Fibroblast of the aortic adventitia (primary cell): Measurements from ENCODE around the gene LRP10. TPM values are rescaled to one million over a fixed set of nuclear protein-coding genes. Genes with fewer than 3 reads are reported as not detected.
A peak's percentile ranks its signal among the peaks of the same experiment; 100 is the strongest.
"Not testable (repeated sequence)": the region's sequence is repeated elsewhere in the genome, so short reads cannot be mapped to it uniquely, and the experiment has no call there.

Experiments used
- DNase-seq: peaks from one replicate; pipeline ENCODE4 v3.0.0-alpha.2; 2010; ENCODE audit warnings: low read depth
- H3K4me3 ChIP-seq: 2 replicates; pipeline ENCODE4 v1.5.1; 2011; ENCODE audit warnings: low read depth, mild to moderate bottlenecking, control low read depth, low read length, moderate library complexity
- CTCF ChIP-seq: IDR thresholded peaks from 2 replicates; pipeline ENCODE4 v1.5.1; 2011; ENCODE audit warnings: mild to moderate bottlenecking, low read length, control low read depth, inconsistent platforms; ENCODE audit not compliant: insufficient read depth
- total RNA-seq: library from RNA; depleted of rRNA; stranded (reverse); fragments of >200 nt; gene quantifications from 2 replicates; pipeline ENCODE4 v1.2.3, GENCODE V29; 2012; ENCODE audit warnings: low replicate concordance

LRP10 gene
- total RNA-seq, 1 donor = 104 TPM

- DNase-seq = no peak
- no peak for TF ChIP-seq CTCF
- H3K4me3 ChIP-seq = no peak overlapping the region
Observed at GRCh38 chr14:22910916-22911315, 39.4 kb downstream of the LRP10 start.

DNA sequence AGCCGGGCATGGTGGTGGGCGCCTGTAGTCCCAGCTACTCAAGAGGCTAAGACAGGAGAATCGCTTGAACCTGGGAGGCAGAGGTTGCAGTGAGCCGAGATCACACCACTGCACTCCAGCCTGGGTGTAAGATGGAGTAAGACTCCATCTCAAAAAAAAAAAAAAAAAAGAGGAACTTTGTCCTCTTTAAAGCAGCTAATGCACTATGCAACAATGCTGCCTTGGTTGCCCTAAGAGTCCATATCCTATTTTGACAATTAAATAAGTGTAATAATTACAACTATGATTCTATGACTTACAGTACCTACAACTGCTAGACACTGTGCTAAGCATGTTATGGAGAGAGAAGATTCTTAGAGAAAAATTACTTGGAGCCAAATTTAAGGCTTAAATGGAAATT lies 43.3 kb downstream of the LRP10 start:
- not testable (repeated sequence) for DNase-seq

DNA sequence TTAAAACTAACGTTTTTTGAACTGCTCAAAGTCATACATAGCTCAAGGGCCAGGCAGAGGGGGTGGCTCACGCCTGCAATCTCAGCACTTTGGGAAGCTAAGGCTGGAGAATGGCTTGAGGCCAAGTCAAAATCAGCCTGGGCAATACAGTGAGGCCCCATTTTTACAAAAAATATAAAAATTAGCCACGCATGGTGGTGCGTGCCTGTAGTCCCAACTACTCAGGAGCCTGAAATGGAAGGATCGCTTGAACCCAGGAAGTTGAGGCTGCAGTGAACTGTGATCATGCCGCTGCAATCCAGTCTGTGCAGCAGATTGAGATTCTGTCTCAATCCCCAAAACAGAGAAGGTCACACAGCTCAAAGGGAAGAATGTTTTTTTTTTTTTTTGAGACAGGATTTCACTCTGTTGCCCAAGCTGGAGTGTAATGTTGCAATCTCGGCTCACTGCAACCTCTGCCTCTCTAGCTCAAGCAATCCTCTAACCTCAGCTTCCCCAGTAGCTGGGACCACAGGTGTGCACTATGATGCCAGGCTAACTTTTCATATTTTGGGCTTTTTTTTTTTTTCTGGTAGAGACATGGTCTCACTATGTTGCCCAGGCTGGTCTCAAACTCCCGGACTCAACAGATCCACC lies 44.5 kb downstream of the LRP10 start:
- peak; percentile 68 for DNase-seq
- TF ChIP-seq CTCF = no peak
- no peak overlapping the region for H3K4me3 ChIP-seq

More for the DNA sequence above, 43.3 kb downstream of the LRP10 start:
- not testable (repeated sequence) for H3K4me3 ChIP-seq

- H3K4me3 ChIP-seq = peak within 1 kb of the TSS; percentile 96
- TF ChIP-seq CTCF = no peak
- DNase-seq = peak; percentile 100
Observed at GRCh38 chr14:22918804-22919600, 47.5 kb downstream of the LRP10 start, which contains the start of gene RBM23. RBM23 (minus strand) TSS chr14:22919149.

GRCh38 chr14:22919601-22919921 lies 48.0 kb downstream of the LRP10 start:
- no peak for DNase-seq
- TF ChIP-seq CTCF = no peak
- peak overlapping the region; percentile 54 for H3K4me3 ChIP-seq

- DNase-seq = no peak
- H3K4me3 ChIP-seq = no peak overlapping the region
- TF ChIP-seq CTCF = no peak
Observed at GRCh38 chr14:22920697-22921096, 49.2 kb downstream of the LRP10 start.

GRCh38 chr14:22922294-22922693 lies 50.8 kb downstream of the LRP10 start:
- TF ChIP-seq CTCF = no peak
- DNase-seq = no peak
- no peak overlapping the region for H3K4me3 ChIP-seq
